Esophagus muscularis mucosa (tissue), 4 donors: ENCODE results near the gene JADE2. TPM values are rescaled to one million over a fixed set of nuclear protein-coding genes. Genes with fewer than 3 reads are reported as not detected.

Experiments
- DNase-seq: peaks from one replicate; pipeline ENCODE4 v3.0.0-alpha.2; 2017; ENCODE audit errors: extremely low spot score
- H3K27ac ChIP-seq, 4 donors: fragments of 200-600 bp; sonication (generic); replicated peaks in 1 of 4; 1 replicate in 3 of 4; 2 replicates in 1 of 4; pipeline ENCODE4 v1.5.1; 2016 to 2019; ENCODE audit warnings: mild to moderate bottlenecking in 1 of 4
- H3K27me3 ChIP-seq, 4 donors: fragments of 200-600 bp; sonication (generic); one replicate each; pipeline versions ENCODE4 v1.5.1 to v1.6.0; 2016 to 2019
- H3K36me3 ChIP-seq, 4 donors: fragments of 200-600 bp; sonication (generic); one replicate each; pipeline ENCODE4 v1.5.1; 2016 to 2019
- H3K4me1 ChIP-seq, 4 donors: fragments of 200-600 bp; sonication (generic); one replicate each; pipeline ENCODE4 v1.5.1; 2016 to 2019
- H3K4me3 ChIP-seq, 4 donors: fragments of 200-600 bp; sonication (generic); 1 replicate in 2 of 4; 2 replicates in 2 of 4; pipeline ENCODE4 v1.5.1; 2016 to 2019; ENCODE audit warnings: mild to moderate bottlenecking in 4 of 4, moderate library complexity in 1 of 4
- H3K9me3 ChIP-seq, 4 donors: fragments of 200-600 bp; sonication (generic); 1 replicate in 3 of 4; 2 replicates in 1 of 4; pipeline ENCODE4 v1.5.1; 2016 to 2019
- CTCF ChIP-seq, 3 experiments: fragments of 200-600 bp in 2 of 3; fragments of 450-650 bp in 1 of 3; sonication (generic) in 2 of 3; IDR thresholded peaks; one replicate each; pipeline ENCODE4 v1.5.1; 2017 to 2019; ENCODE audit warnings: antibody characterized with exemption in 3 of 3, mild to moderate bottlenecking in 2 of 3, moderate library complexity in 1 of 3
- EP300 ChIP-seq: sonication (generic); formaldehyde crosslinking; IDR thresholded peaks from one replicate; pipeline ENCODE4 v1.6.1; 2017; ENCODE audit warnings: antibody characterized with exemption
- POLR2A ChIP-seq: fragments of 450-650 bp; IDR thresholded peaks from one replicate; pipeline ENCODE4 v1.6.1; 2017; ENCODE audit warnings: antibody characterized with exemption, moderate library complexity, mild to moderate bottlenecking, low read depth
- POLR2AphosphoS5 ChIP-seq, 2 donors: sonication (generic); formaldehyde crosslinking; IDR thresholded peaks; one replicate each; pipeline ENCODE4 v1.6.1; 2017; ENCODE audit warnings: antibody characterized with exemption in 2 of 2
- WGBS: methylation state at CpG from one replicate; pipeline ENCODE4 v1.1.5; 2018; 5-methylcytosine and 5-hydroxymethylcytosine counted together
- intact Hi-C: fragments of 100-400 bp; cut with DNase I; formaldehyde crosslinking; loops from one replicate; pipeline ENCODE4 v1.15.1; 2023
- total RNA-seq, 4 donors: library from RNA; depleted of rRNA; stranded (reverse); fragments of >200 nt; gene quantifications; one replicate each; pipeline versions ENCODE4 v1.1.0 to v1.2.1, GENCODE V29; 2016

The JADE2 gene
- total RNA-seq, 4 donors from 2014 or later, result 55.5 to 95.5 (median 77.1) TPM

- no peak for TF ChIP-seq POLR2AphosphoS5 (IDR thresholded peaks at IDR 0.05)
- TF ChIP-seq POLR2A, result no peak
- TF ChIP-seq EP300, result no peak
- TF ChIP-seq CTCF (IDR thresholded peaks at IDR 0.05), result no peak
Observed at GRCh38 chr5:134606726-134607125, 81.3 kb downstream of the JADE2 start.

DNA sequence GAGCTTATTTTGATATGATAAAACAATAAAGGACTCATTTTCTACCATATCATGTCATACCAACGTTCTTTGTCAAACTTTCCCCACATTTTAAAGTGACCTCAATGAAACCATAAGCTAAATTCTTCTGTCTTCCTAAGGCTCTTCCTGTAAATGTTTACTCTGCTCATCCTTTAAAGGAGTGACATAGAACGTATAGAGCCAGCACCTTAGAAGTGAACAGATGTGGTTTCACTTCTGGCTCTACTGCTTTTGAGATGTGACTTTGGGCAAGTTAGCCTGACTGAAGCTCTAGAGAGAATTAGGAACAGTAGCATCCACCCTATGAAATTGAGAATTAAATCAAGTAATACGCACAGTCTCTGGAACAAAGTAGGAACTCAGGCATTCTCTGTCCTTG is 83.1 kb downstream of the JADE2 start:
- no peak for DNase-seq
- H3K4me3 ChIP-seq, result no peak overlapping the region
- H3K4me1 ChIP-seq, result no peaks in the 10 kb centered on the region
- H3K27me3 ChIP-seq, result no peaks in the 10 kb centered on the region
- WGBS, result 87% methylated on average over 3 of the region's 3 CpGs
- intact Hi-C loops, result loop anchor here (10.0 kb wide), 1 partner anchor 96 kb away; no protein-coding TSS in a partner anchor
- TF ChIP-seq EP300, result no peak
- no peak for TF ChIP-seq CTCF (IDR thresholded peaks at IDR 0.05)
- no peak for TF ChIP-seq POLR2A
- TF ChIP-seq POLR2AphosphoS5 (IDR thresholded peaks at IDR 0.05), result no peak
- peaks cover 45 to 95% (median 85%) of the 10 kb centered on the region in 4 donors for H3K36me3 ChIP-seq
- no peak overlapping the region for H3K27ac ChIP-seq
- H3K9me3 ChIP-seq, result no peaks in the 10 kb centered on the region

More at GRCh38 chr5:134606726-134607125, 81.3 kb downstream of the JADE2 start:
- Histone ChIP-seq H3K36me3 (peaks cover 39 to 92% (median 74%) of the 10 kb centered on the region in 4 donors), H3K4me3 (no peak overlapping the region), H3K9me3 (no peaks in the 10 kb centered on the region), H3K27me3 (no peaks in the 10 kb centered on the region), H3K4me1 (no peaks in the 10 kb centered on the region), H3K27ac (no peak overlapping the region)
- intact Hi-C loops, result loop anchor here (10.0 kb wide), 1 partner anchor 98 kb away; no protein-coding TSS in a partner anchor
- WGBS, result 94% methylated on average over 5 of the region's 5 CpGs
- no peak for DNase-seq

- Histone ChIP-seq H3K4me1 (no peaks in the 10 kb centered on the region), H3K9me3 (no peaks in the 10 kb centered on the region), H3K27me3 (no peaks in the 10 kb centered on the region), H3K27ac (no peak overlapping the region), H3K4me3 (no peak overlapping the region), H3K36me3 (peaks cover 40 to 95% (median 83%) of the 10 kb centered on the region in 4 donors)
- 84% methylated on average over 3 of the region's 3 CpGs for WGBS
- intact Hi-C loops, result loop anchor here (10.0 kb wide), 1 partner anchor 95 kb away; no protein-coding TSS in a partner anchor
- TF ChIP-seq POLR2AphosphoS5 (IDR thresholded peaks at IDR 0.05) (no peak), CTCF (IDR thresholded peaks at IDR 0.05) (no peak), EP300 (no peak), POLR2A (no peak)
- DNase-seq, result no peak
Observed at GRCh38 chr5:134609232-134609851, 83.9 kb downstream of the JADE2 start.

GRCh38 chr5:134610725-134611124 is 85.3 kb downstream of the JADE2 start:
- Histone ChIP-seq H3K4me1 (no peaks in the 10 kb centered on the region), H3K27me3 (no peaks in the 10 kb centered on the region), H3K36me3 (peaks cover 28 to 95% (median 82%) of the 10 kb centered on the region in 4 donors), H3K27ac (no peak overlapping the region), H3K4me3 (no peak overlapping the region), H3K9me3 (no peaks in the 10 kb centered on the region)
- intact Hi-C loops, result no loop called here
- TF ChIP-seq POLR2A (no peak), POLR2AphosphoS5 (IDR thresholded peaks at IDR 0.05) (no peak), EP300 (no peak), CTCF (IDR thresholded peaks at IDR 0.05) (no peak)
- no peak for DNase-seq
